Keratinocyte (primary cell): ENCODE results near the gene CXorf58. TPM values are rescaled to one million over a fixed set of nuclear protein-coding genes. Genes with fewer than 3 reads are reported as not detected.
"Not testable (repeated sequence)": the region's sequence is repeated elsewhere in the genome, so short reads cannot be mapped to it uniquely, and the experiment has no call there.

Experiments
- DNase-seq: peaks from one replicate; pipeline ENCODE4 v3.0.0-alpha.2; 2011; ENCODE audit warnings: low read depth, missing footprints, low spot score
- FAIRE-seq: peaks from 2 replicates; lab custom pipeline; 2011; peaks lifted over from hg19 to GRCh38; lab: Jason Lieb, UNC
- H2AFZ ChIP-seq: 2 replicates; pipeline ENCODE4 v1.6.0; 2012; ENCODE audit warnings: low read length, control low read depth, inconsistent platforms; ENCODE audit not compliant: control insufficient read depth
- H3K27ac ChIP-seq: 2 replicates; pipeline ENCODE4 v1.5.1; 2011; ENCODE audit warnings: low read length; ENCODE audit not compliant: control insufficient read depth, insufficient read depth
- H3K27me3 ChIP-seq: 3 replicates; pipeline ENCODE4 v1.6.0; 2011; ENCODE audit warnings: low read length; ENCODE audit not compliant: control insufficient read depth, insufficient read depth; ENCODE audit errors: extremely low read depth
- H3K36me3 ChIP-seq, 2 experiments: 2 replicates in 1 of 2; 3 replicates in 1 of 2; pipeline ENCODE4 v1.5.1; 2011; ENCODE audit warnings: low read length in 2 of 2, mild to moderate bottlenecking in 1 of 2; ENCODE audit not compliant: control insufficient read depth in 2 of 2, insufficient read depth in 2 of 2; ENCODE audit errors: extremely low read depth in 1 of 2
- H3K4me1 ChIP-seq: 3 replicates; pipeline ENCODE4 v1.5.1; 2011; ENCODE audit warnings: low read length; ENCODE audit not compliant: control insufficient read depth, insufficient read depth; ENCODE audit errors: extremely low read depth
- H3K4me2 ChIP-seq: 3 replicates; pipeline ENCODE4 v1.6.0; 2011; ENCODE audit warnings: low read depth, low read length; ENCODE audit not compliant: control insufficient read depth, insufficient read depth; ENCODE audit errors: extremely low read depth
- H3K4me3 ChIP-seq, 3 experiments: fragments of 200-600 bp in 1 of 3; sonication (generic) in 1 of 3; 2 replicates in 2 of 3; 3 replicates in 1 of 3; pipeline ENCODE4 v1.5.1; 2011 to 2016; ENCODE audit warnings: low read length in 3 of 3, mild to moderate bottlenecking in 3 of 3, control low read depth in 2 of 3, inconsistent platforms in 1 of 3, low read depth in 1 of 3, mixed read lengths in 1 of 3, mixed run types in 1 of 3, moderate library complexity in 1 of 3; ENCODE audit not compliant: control insufficient read depth in 2 of 3, insufficient read depth in 2 of 3; ENCODE audit errors: extremely low read depth in 1 of 3
- H3K79me2 ChIP-seq: 2 replicates; pipeline ENCODE4 v1.6.0; 2012; ENCODE audit warnings: low read length; ENCODE audit not compliant: control insufficient read depth, insufficient read depth
- H3K9ac ChIP-seq: 3 replicates; pipeline ENCODE4 v1.6.0; 2011; ENCODE audit warnings: low read length; ENCODE audit not compliant: control insufficient read depth, insufficient read depth; ENCODE audit errors: extremely low read depth
- H3K9me1 ChIP-seq: 3 replicates; pipeline ENCODE4 v1.6.0; 2011; ENCODE audit warnings: low read length; ENCODE audit not compliant: control insufficient read depth, insufficient read depth; ENCODE audit errors: extremely low read depth
- H3K9me3 ChIP-seq: 2 replicates; pipeline ENCODE4 v1.5.1; 2012; ENCODE audit warnings: low read depth, low read length; ENCODE audit not compliant: control insufficient read depth
- H4K20me1 ChIP-seq: 3 replicates; pipeline ENCODE4 v1.6.0; 2011; ENCODE audit warnings: low read length; ENCODE audit not compliant: control insufficient read depth, insufficient read depth; ENCODE audit errors: extremely low read depth
- EZH2 ChIP-seq: IDR thresholded peaks from one replicate; pipeline ENCODE4 v1.6.1; 2012; ENCODE audit warnings: inconsistent platforms, mild to moderate bottlenecking, low read length, moderate library complexity
- dilution Hi-C: fragments of 300-500 bp; cut with MboI; formaldehyde crosslinking; loops from one replicate; pipeline ENCODE4 v1.7.0; 2020; ENCODE audit warnings: low sequenced_read_pairs; ENCODE audit not compliant: extremely low pct_ligation_motif_present
- polyA minus RNA-seq, 3 experiments: library from RNA; depleted of rRNA, polyadenylated mRNA; stranded (reverse); fragments of >200 nt; gene quantifications; 1 replicate in 1 of 3; 2 replicates in 1 of 3; 3 replicates in 1 of 3; pipeline ENCODE4 v1.2.3, GENCODE V29; 2011
- polyA plus RNA-seq, 5 experiments: library from polyadenylated mRNA; depleted of rRNA in 3 of 5; stranded (reverse) in 3 of 5; stranded (forward) in 1 of 5; unstranded in 1 of 5; fragments of >200 nt; gene quantifications; 1 replicate in 1 of 5; 2 replicates in 3 of 5; 3 replicates in 1 of 5; pipeline versions ENCODE4 v1.2.1 to v1.2.3, GENCODE V29; 2011 to 2012; ENCODE audit warnings: missing spikeins in 2 of 5, low read depth in 1 of 5, low replicate concordance in 1 of 5
- TF ChIP-seq, protein P1 (sequence below), 3 experiments: IDR thresholded peaks in 1 of 3; conservative IDR thresholded peaks in 1 of 3; optimal IDR thresholded peaks in 1 of 3; 2 replicates in 2 of 3; 3 replicates in 1 of 3; pipeline versions ENCODE3 to v1.5.1; 2011; ENCODE audit warnings: low read length in 3 of 3, mild to moderate bottlenecking in 3 of 3, moderate library complexity in 2 of 3, control low read depth in 1 of 3, inconsistent platforms in 1 of 3; ENCODE audit not compliant: insufficient read depth in 2 of 3; ENCODE audit errors: extremely low read depth in 1 of 3

CXorf58 gene, protein sequence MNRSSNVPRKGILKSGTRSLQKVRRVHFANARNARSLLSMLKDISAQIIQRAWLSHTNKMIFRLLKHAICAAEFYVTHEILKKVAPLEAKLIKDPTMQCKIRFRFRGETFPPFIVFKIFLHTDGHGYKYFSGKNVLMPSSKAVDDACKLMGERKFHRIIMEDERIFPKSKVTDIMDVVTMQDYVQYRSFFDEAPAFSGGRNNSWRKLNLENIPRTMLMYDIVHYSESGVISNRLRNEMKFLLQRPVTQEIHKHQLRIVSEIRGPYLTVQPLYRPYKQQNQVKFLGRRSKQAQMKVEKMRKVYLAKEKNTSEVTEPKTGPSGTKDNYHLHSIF
- polyA plus RNA-seq, result 0.08 to 0.14 TPM (median 0.12 TPM) in 3 replicates
- not detected for polyA plus RNA-seq (2011; ENCODE audit: low read depth)
- 0.10 and 0.19 TPM in 2 replicates for polyA plus RNA-seq (2011; cell fraction: cytosol; rRNA removed)
- polyA plus RNA-seq (2011; cell fraction: nucleus; rRNA removed), result 0.46 TPM in 1 of 2 replicates, not detected in the other
- polyA plus RNA-seq (2012; ENCODE audit: low replicate concordance), result 0.08 TPM in 1 of 2 replicates, not detected in the other
- polyA minus RNA-seq, result not detected in 3 replicates
- not detected for polyA minus RNA-seq (2011; cell fraction: cytosol; rRNA and poly(A)+ RNA removed)
- polyA minus RNA-seq (2011; cell fraction: nucleus; rRNA and poly(A)+ RNA removed), result not detected in 2 replicates

DNA sequence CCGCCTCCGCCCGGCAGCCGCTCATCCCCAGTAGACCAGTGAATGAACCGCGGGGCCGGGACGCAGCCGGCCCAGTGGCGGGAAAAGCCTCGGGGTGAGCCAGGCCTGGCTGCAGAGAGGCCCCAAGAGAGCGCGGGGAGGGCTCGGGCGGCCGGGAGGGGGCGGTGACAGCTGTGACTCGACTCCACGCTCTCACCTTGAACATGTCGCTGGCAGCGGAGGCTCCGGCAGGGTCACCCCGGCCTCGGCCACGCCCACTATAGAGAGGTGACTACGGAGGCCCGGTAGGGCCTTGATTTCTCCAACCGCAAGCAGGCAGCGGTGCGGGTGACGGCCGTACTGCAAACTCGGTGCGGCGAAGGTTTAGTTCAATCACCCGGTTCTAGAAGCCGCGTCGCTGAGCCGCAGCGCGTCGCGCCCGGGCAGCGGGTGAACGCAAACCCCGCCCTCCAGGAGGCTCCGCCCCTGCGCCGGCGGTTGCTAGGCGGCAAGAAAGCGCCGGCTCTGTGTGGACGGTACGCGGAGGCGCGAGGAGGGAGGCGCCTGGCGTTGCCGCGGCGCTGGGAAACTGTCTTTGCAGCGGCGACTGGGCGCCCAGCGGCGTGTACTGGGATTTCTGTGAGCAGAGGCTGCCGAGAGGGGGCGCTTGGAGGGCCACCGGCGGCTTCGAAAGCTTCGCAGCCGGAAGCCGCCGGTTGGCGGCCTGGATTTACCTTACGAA is at the start of gene CXorf58, which contains the start of gene APOO:
Gene CXorf58, plus strand, starts transcription at position 509 of the 721 bp plus-strand sequence. CDS start 2,297 bp downstream, outside the sequence.
Gene APOO, minus strand, starts transcription at position 441 of the 721 bp plus-strand sequence. Its CDS starts 236 bp downstream, at position 205.
- Histone ChIP-seq H3K4me3 (peak within 1 kb of the TSS; percentile 61 to 76 (median 65)), H3K9ac (peak within 1 kb of the TSS; percentile 74), H3K27ac (peak within 1 kb of the TSS; percentile 64), H3K9me3 (no peaks in the 10 kb centered on the region), H3K9me1 (no peaks in the 10 kb centered on the region), H3K79me2 (peaks cover 6% of the 10 kb centered on the region), H3K36me3 (no peaks in the 10 kb centered on the region), H3K4me2 (peak within 1 kb of the TSS; percentile 59), H2AFZ (peak within 1 kb of the TSS; percentile 74), H3K4me1 (no peaks in the 10 kb centered on the region), H3K27me3 (no peaks in the 10 kb centered on the region), H4K20me1 (no peaks in the 10 kb centered on the region)
- dilution Hi-C loops, result no loop called here
- TF ChIP-seq EZH2, result no peak
- TF ChIP-seq, protein P1, sequence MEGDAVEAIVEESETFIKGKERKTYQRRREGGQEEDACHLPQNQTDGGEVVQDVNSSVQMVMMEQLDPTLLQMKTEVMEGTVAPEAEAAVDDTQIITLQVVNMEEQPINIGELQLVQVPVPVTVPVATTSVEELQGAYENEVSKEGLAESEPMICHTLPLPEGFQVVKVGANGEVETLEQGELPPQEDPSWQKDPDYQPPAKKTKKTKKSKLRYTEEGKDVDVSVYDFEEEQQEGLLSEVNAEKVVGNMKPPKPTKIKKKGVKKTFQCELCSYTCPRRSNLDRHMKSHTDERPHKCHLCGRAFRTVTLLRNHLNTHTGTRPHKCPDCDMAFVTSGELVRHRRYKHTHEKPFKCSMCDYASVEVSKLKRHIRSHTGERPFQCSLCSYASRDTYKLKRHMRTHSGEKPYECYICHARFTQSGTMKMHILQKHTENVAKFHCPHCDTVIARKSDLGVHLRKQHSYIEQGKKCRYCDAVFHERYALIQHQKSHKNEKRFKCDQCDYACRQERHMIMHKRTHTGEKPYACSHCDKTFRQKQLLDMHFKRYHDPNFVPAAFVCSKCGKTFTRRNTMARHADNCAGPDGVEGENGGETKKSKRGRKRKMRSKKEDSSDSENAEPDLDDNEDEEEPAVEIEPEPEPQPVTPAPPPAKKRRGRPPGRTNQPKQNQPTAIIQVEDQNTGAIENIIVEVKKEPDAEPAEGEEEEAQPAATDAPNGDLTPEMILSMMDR (optimal IDR thresholded peaks at IDR 0.05 in 1 of 3, IDR thresholded peaks at IDR 0.05 in 1 of 3, conservative IDR thresholded peaks at IDR 0.05 in 1 of 3; ENCODE audit: extremely low read depth in 1 of 3, insufficient read depth in 2 of 3, low read length in 3 of 3), result peak; percentile 59 to 84 (median 61)
- FAIRE-seq (no peak), DNase-seq (peak; percentile 40)

DNA sequence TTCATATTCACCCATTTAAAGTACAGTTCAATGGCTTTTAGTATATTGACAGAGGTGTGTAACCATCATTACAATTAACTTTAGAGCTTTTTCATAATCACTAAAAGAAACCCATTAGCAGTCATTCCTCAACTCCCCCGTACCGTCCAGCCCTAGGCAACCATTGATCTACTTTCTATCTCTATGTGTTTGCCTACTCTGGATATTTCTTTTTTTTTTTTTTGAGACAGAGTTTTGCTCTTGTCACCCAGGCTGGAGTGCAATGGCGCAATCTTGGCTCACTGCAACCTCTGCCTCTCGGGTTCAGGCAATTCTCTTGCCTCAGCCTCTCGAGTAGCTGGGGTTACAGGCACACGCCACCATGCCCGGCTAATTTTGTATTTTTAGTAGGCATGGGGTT is 48.6 kb upstream of the CXorf58 start:
- FAIRE-seq, H3K4me3 ChIP-seq, H3K27me3 ChIP-seq, H3K9me3 ChIP-seq, H4K20me1 ChIP-seq, H3K9me1 ChIP-seq, H2AFZ ChIP-seq, H3K4me1 ChIP-seq, H3K4me2 ChIP-seq, H3K27ac ChIP-seq, H3K36me3 ChIP-seq, H3K79me2 ChIP-seq, dilution Hi-C loops, DNase-seq, H3K9ac ChIP-seq: not testable (repeated sequence)
